ENCODE data around the gene HOXA10.
A peak's percentile ranks its signal among the peaks of the same experiment; 100 is the strongest.

HOXA10 gene

DNA sequence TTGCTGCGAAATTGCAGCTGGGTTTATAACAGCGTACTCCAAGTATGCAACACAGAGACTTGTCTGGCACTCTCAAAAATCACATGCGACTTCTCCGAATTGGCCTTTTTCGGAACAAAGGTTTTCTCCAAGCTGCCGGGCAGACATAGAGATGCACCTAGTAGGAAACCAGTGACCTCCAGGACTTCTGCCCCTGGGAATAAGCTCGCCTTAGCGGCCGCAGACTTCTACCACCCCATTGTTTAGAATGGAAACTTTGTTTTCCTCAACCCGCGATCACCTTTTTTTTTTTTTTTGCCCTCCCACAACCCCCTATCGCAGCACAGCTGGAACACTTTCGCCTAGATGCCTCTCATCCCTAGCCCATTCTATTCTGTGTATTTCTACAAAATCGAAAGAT lies 4.9 kb upstream of the HOXA10 start:
- H3K27ac Mint-ChIP-seq: no peak overlapping the region
- no peak for DNase-seq (ENCODE audit: low spot score in 2 of 2)
- ATAC-seq: no peak
- H3K4me1 Mint-ChIP-seq: peaks cover 19% of the 10 kb centered on the region
- no peaks in the 10 kb centered on the region for H3K9me3 Mint-ChIP-seq
- no peak overlapping the region for H3K4me3 Mint-ChIP-seq
- no peaks in the 10 kb centered on the region for H3K36me3 Mint-ChIP-seq

DNA sequence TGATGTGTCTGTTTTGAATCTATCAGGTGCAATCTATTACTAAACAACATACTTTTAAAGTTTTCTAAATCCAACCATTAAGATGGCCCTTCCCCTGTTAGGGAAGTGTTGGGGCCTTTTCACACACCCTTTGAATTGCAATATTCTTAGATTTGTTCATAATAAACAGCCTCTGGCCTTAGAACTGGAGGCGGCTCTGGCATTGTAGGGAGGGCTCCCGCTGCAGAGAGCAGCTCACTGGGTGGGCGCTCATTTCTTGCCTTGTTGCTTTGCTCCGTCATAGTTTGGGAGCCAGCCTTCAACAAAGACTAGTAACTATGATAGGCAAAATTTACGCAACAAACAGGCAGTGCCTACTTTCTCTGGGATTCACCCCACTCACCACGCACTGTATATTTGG lies 4.2 kb upstream of the HOXA10 start:
- Mint-ChIP-seq H3K4me3 (no peak overlapping the region), H3K4me1 (peaks cover 19% of the 10 kb centered on the region), H3K36me3 (no peaks in the 10 kb centered on the region), H3K27ac (no peak overlapping the region), H3K9me3 (no peaks in the 10 kb centered on the region)
- DNase-seq (ENCODE audit: low spot score in 2 of 2) (no peak), ATAC-seq (no peak)

DNA sequence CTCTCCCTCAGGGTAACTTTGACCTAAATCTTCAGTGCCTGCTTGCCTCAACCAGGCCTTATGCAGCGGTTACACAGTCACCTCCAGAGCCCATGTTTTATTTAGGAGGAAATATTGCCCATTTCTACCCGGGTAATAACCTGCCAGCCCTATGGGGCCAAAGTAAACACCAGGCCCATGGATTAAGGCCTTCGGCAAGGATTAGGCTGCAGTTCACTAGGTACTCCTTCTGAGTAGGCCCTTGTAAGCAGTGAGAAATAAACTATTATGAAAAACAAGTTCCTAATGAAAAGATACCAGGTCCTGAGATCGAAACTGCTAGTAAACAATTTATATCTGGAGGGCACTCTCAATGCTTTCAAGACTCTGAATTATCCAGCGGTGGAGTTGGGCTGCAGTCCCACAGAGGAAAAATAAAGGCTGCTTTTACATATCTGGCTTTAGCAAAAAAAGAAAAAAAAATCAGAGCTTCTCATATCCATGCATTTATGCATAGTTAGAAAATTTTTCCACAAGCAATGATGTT lies 3.7 kb upstream of the HOXA10 start:
- no peak overlapping the region for H3K27ac Mint-ChIP-seq
- H3K36me3 Mint-ChIP-seq: no peaks in the 10 kb centered on the region
- ATAC-seq: no peak
- H3K4me1 Mint-ChIP-seq: peaks cover 19% of the 10 kb centered on the region
- H3K9me3 Mint-ChIP-seq: no peaks in the 10 kb centered on the region
- H3K4me3 Mint-ChIP-seq: no peak overlapping the region
- no peak for DNase-seq (ENCODE audit: low spot score in 2 of 2)

DNA sequence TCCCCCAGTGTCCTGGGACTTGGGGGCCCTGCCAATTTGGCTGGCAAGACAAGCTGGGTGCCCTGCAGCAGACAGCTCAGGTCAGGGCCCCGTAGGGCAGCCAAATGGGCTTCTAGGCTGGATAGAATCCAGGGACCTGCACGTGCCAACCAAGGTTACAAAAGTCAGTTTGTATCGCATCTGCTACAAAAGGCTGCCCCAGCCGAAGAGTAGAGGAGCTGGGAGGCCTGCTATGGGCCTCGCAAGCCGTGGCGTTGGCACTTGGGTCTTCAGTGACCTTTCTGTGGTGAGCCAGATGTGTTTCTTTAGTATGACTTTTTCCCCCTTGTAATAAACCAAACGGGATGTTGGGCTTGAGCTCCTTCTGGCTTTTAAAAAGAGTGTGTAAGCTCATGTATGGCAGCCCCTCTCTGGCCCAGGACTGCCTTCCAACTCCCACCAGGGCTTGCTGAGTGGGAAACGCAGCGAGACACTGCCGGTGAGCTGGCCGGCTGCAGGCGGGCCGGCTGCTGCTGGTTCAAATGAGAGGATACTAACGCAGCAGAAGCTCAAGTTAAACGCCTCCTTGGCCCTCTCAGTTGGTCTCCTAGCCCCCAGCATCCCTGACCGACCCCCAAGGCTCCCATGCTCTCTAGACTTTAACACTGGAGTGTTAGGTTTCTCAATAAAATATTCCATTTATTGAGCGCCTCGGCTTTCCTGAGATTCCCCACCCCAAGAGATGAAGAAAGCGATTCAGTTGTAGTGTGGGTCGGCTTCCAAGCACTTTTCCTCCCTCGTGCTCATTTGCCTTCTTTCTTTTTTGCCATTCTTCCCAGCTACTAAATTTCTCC lies 3.1 kb upstream of the HOXA10 start:
- Mint-ChIP-seq H3K9me3 (no peaks in the 10 kb centered on the region), H3K4me1 (peaks cover 24% of the 10 kb centered on the region), H3K36me3 (no peaks in the 10 kb centered on the region), H3K4me3 (no peak overlapping the region), H3K27ac (no peak overlapping the region)
- no peak for DNase-seq (ENCODE audit: low spot score in 2 of 2)
- ATAC-seq: no peak

DNA sequence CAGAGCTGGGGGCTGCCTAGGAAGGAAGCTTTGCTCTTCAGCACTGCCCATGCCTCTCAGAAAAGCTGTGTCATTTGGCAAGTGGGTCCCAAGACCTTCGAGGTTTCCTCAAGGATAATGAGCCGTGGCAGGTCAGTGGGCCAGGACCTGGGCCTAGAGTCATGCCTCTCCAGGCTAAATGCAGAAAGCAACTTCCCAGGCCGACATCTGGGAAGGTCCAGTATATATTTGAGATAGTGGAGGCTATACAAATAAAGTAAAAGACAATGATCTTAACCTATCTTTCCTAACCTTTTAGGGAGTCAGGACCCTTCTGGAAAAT lies 2.4 kb upstream of the HOXA10 start:
- H3K9me3 Mint-ChIP-seq: no peaks in the 10 kb centered on the region
- peaks cover 31% of the 10 kb centered on the region for H3K4me1 Mint-ChIP-seq
- no peak for ATAC-seq
- H3K4me3 Mint-ChIP-seq: no peak overlapping the region
- DNase-seq (ENCODE audit: low spot score in 2 of 2): no peak
- no peak overlapping the region for H3K27ac Mint-ChIP-seq
- H3K36me3 Mint-ChIP-seq: no peaks in the 10 kb centered on the region

DNA sequence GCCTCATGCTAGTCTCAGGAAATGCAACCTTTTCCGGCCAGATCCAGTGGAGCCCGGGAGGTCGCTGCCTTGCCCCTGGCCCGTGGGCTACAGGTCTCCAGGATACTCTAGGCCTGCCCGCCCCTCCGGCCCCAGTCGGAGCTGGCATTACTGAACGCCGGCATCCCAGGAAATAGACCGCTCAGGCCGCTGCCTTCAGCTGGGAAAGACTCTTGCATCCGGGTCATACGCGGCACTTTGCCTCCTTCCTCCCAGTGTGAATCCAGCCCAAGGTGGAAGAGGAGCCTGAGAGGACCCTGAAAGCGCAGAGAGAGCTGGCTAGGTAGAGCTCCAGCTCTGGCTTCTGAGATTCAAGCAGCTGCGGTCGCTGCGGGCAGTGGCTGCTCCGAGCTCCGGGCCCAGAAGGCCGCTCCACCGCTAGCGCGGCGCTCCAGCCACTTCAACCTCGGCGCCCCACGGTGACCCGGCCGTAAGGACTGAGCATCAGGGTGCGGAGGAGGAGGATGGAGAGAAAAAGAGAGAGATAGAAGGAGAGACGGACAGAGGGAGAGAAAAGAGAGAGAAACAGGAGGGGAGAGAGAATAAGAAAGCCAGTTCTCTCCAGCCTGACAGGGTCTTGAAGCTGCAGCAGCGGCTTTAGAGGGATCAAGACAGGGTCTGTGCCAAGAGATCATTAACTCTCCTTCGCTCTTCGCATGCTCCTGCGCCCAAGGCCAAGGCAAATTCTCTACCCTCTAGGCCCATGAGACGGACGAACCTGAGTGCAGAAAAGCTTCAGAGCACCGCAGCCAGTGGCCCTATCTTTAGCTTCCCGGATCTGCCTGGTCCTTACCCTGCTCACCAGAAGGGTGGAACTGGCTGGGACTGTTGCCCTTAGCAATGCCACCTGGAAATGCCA lies 1.8 kb upstream of the HOXA10 start:
- Mint-ChIP-seq H3K36me3 (no peaks in the 10 kb centered on the region), H3K4me1 (peaks cover 34% of the 10 kb centered on the region), H3K4me3 (no peak overlapping the region), H3K9me3 (no peaks in the 10 kb centered on the region), H3K27ac (no peak overlapping the region)
- DNase-seq (ENCODE audit: low spot score in 2 of 2) (no peak), ATAC-seq (no peak)

DNA sequence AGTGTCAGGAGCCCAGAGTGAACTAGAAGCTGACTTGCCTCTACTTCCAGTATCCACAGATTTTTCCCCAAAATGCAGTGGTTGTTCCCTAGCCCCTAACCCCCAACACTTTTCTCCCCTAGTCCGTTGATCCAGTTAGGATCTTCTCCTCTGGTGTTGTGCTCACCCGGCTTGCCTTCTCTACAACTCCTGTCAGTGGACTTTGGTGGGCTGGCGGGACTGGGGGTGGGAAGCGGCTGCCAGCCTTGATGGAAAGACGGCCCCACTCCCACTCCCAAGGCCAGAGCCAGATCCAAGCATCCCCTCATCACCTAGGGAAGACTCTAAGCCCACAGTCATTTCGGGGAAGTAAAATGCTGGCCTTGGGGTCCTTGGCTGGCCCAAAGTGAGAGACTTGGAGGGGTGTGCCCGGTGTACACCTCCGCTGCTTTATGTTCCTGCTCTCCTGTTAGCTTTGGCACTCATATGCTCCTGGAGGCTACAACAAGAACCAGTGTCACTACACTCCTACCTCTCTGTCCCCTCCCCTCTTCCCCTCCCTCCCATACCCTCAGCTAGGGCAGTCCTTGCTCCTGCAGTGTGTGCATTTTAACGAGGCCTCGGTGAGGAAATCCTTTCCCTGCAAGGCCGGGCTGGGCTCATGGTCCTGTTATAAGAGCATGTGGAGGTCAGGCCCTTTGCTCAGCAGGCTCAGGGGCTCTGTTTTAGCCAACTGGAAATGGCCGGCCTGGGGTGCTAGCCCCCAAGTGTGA lies 930 bp upstream of the HOXA10 start:
- no peaks in the 10 kb centered on the region for H3K9me3 Mint-ChIP-seq
- H3K4me3 Mint-ChIP-seq: peak overlapping the region; percentile 63
- H3K36me3 Mint-ChIP-seq: no peaks in the 10 kb centered on the region
- no peak overlapping the region for H3K27ac Mint-ChIP-seq
- ATAC-seq (no peak), DNase-seq (ENCODE audit: low spot score in 2 of 2) (no peak)
- peaks cover 29% of the 10 kb centered on the region for H3K4me1 Mint-ChIP-seq

DNA sequence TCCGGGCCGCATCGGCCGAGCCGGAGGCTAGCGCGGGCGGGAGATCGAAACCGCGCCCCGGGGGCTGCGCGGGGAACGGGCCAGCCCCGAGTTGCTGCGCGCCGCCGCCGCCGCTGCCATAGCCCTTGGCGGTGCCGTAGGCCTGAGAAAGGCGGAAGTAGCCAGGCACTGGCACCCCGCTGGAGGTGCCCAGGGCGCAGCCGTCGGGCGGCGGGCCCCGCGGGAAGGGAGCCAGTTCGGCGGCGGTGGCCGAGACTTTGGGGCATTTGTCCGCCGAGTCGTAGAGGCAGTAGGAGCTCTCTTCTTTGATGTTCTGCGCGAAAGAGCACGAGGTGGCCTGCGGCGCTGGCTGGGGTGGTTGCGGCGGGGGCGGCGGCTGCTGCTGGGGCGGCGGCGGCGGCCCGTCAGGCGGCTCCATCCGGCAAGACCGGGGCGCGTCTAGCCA lies 587 bp downstream of the HOXA10 start:
- Mint-ChIP-seq H3K9me3 (no peaks in the 10 kb centered on the region), H3K4me1 (peaks cover 31% of the 10 kb centered on the region), H3K36me3 (no peaks in the 10 kb centered on the region), H3K4me3 (peak overlapping the region; percentile 63), H3K27ac (no peak overlapping the region)
- peak; percentile 81 for ATAC-seq
- no peak for DNase-seq (ENCODE audit: low spot score in 2 of 2)

DNA sequence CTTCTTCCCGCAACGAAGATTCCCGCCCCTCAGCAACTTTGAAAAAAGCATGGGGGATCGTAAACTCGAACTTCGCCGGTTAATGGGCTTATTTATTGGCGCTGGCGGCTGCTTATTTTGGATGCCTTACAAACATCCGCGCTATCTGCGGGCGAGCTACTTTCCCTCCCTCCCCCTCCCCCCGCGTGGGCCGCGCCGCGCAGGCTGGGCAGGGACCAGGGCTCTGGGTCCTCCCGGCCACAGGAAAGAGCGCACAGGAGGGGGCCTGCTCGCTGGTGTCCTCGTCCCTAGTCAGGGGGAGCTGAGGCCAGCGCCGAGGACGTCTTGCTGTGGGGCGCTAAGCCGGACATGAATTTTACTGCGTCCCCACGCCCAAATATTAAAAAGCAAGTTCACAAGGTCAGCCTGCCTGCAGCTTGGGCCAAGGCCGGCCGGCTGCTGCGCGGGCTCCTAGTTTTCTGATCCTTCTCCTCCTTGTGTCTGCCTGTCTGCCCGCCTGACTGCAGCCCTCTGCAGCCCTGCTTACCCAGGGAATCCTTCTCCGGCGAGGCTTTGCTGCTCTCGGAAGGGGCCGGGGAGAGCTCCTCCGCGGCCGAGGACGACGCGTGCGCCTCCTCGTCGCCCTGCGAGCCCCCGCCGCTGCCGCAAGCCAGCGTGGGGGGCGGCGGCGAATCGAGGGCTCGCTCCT lies 1.2 kb downstream of the HOXA10 start:
- peaks cover 34% of the 10 kb centered on the region for H3K4me1 Mint-ChIP-seq
- H3K4me3 Mint-ChIP-seq: peak overlapping the region; percentile 63
- no peaks in the 10 kb centered on the region for H3K9me3 Mint-ChIP-seq
- DNase-seq (ENCODE audit: low spot score in 2 of 2) (no peak), ATAC-seq (peak; percentile 52)
- H3K36me3 Mint-ChIP-seq: no peaks in the 10 kb centered on the region
- no peak overlapping the region for H3K27ac Mint-ChIP-seq

DNA sequence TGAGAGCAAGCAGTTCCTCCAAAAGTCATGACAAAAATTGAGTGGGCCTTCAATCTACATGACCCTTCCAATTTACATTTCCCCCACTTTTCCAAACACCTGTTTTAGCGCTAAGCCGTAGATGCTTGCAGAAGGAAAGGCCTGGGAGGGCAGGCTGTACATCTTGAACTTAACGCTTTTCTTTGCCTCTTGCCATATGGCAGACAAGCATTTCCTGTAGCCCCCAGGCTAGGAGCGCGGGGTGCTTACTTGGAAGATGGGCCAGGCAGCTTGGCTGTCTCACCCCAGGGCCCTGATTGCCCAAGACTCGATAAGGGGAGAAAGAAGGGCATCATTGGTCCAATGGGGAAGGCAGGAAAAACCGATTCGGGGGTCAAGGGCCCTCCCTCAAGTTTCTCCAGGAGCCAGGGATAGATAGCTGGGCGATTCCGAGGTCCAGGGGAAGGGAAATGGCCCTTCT lies 1.8 kb downstream of the HOXA10 start:
- peak overlapping the region; percentile 63 for H3K4me3 Mint-ChIP-seq
- H3K9me3 Mint-ChIP-seq: no peaks in the 10 kb centered on the region
- H3K27ac Mint-ChIP-seq: no peak overlapping the region
- DNase-seq (ENCODE audit: low spot score in 2 of 2) (no peak), ATAC-seq (no peak)
- H3K36me3 Mint-ChIP-seq: no peaks in the 10 kb centered on the region
- H3K4me1 Mint-ChIP-seq: peaks cover 34% of the 10 kb centered on the region

DNA sequence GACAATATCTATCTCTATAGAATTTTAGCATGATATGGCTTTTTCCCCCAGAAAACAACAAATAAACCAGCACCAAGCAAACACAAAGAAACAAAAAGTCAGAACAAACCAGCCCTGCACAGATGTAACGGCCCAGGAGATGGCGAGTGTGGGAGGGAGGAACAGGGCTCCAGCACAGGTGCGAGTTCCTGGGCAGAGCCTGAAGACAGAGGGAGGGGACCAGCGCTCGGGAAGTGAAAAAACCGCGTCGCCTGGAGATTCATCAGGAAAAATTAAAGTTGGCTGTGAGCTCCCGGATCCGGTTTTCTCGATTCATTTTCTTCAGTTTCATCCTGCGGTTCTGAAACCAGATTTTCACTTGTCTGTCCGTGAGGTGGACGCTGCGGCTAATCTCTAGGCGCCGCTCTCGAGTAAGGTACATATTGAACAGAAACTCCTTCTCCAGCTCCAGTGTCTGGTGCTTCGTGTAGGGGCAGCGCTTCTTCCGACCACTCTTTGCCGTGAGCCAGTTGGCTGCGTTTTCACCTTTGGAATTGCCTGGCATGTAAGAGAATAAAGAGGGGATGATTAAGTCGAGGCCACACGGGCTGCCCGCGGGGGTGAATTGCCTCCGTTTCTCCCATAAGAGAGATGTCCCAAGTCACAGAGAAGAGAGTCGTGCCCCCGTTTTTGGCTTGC lies 2.3 kb downstream of the HOXA10 start:
- Mint-ChIP-seq H3K4me1 (peaks cover 34% of the 10 kb centered on the region), H3K4me3 (peak overlapping the region; percentile 63)
- no peak for DNase-seq (ENCODE audit: low spot score in 2 of 2)

DNA sequence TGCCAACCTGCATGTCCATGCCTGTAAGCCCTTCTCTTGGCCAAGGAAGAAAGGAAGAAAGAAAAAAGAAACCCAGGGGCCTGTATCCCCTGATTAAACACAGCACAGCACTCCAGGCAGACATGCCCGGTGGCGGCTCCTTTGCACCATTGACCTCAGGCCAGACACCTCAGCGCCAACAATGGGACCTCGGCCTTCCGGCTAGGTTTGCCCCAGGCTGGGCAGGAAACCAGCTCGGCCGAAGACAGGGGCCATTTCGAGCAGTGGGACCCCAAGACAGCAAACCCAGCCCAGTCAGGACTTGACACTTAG lies 2.8 kb downstream of the HOXA10 start:
- Mint-ChIP-seq H3K4me1 (peaks cover 34% of the 10 kb centered on the region), H3K9me3 (no peaks in the 10 kb centered on the region), H3K4me3 (peak overlapping the region; percentile 63), H3K27ac (no peak overlapping the region), H3K36me3 (no peaks in the 10 kb centered on the region)
- no peak for DNase-seq (ENCODE audit: low spot score in 2 of 2)
- ATAC-seq: no peak

More for the DNA sequence above, 2.3 kb downstream of the HOXA10 start:
- H3K27ac Mint-ChIP-seq: no peak overlapping the region
- no peaks in the 10 kb centered on the region for H3K9me3 Mint-ChIP-seq
- ATAC-seq: no peak
- H3K36me3 Mint-ChIP-seq: no peaks in the 10 kb centered on the region

DNA sequence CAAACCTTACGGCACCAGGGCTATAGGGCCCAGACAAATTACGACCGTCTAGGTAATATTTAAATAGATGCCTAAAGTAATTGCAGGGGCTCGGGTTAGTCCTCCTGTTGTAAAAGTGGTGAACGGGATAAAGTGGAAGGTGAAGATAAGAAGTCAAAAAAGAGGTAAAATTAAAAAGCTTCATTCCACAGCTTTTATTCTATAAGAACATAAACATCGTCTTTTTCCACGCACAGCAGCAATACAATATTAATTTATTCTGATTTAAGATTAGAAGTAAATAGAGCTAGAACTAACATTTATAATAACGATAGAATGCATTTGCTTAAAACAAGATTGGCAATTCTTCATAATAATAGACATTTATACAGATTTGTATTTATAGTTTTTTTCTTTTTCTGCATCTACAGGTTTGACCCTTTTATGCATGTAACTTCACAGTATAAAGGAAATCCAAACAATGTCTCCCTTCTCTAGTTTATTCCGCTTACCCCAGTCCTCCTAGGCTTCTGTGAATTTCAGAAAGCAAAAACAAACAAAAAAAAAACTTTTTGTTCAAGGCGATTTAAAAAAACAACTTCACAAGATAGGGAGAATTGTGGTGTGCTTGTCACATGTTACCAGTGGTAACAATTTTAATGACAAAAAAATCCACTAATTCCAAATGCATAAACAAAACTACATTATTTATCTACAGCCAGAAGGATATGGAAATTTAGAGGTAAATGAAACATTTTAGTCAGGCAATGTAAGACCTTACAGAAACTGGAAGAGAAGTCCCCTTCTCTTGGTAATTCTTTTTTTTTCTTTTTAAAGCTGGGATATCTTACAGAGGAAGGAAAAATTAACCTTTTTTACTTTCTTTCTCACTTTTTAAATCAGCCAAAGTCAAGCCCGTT lies 3.4 kb downstream of the HOXA10 start:
- H3K4me3 Mint-ChIP-seq: no peak overlapping the region
- no peaks in the 10 kb centered on the region for H3K9me3 Mint-ChIP-seq
- H3K36me3 Mint-ChIP-seq: peaks cover 4% of the 10 kb centered on the region
- DNase-seq (ENCODE audit: low spot score in 2 of 2) (no peak), ATAC-seq (no peak)
- H3K4me1 Mint-ChIP-seq: peaks cover 37% of the 10 kb centered on the region
- no peak overlapping the region for H3K27ac Mint-ChIP-seq

Measured in stimulated activated effector memory CD8-positive, alpha-beta T cell treated with anti-CD3 and anti-CD28 coated beads, Interleukin-12 subunit alpha, Interleukin-12 subunit beta, amount 100 ng/mL, for 72 hours (primary cell).